GM23338 (cell line): ENCODE measurements around the gene ADGRV1. TPM values are rescaled to one million over a fixed set of nuclear protein-coding genes. Genes with fewer than 3 reads are reported as not detected.

Experiments used
- ATAC-seq: fragments of 200-7000 bp; cut with Tn5 transposase; 3 replicates; pipeline ENCODE4 v1.9.1; 2020
- DNase-seq: peaks from one replicate; pipeline ENCODE4 v3.0.0-alpha.2; 2015; ENCODE audit warnings: low spot score
- H2AFZ ChIP-seq: fragments of 200-600 bp; sonication (generic); 2 replicates; pipeline ENCODE4 v1.8.0; 2016; ENCODE audit warnings: antibody characterized with exemption, mild to moderate bottlenecking, moderate library complexity
- H3F3A ChIP-seq: fragments of 200-600 bp; sonication (generic); replicated peaks from 2 replicates; pipeline ENCODE4 v1.8.0; 2017; ENCODE audit warnings: antibody characterized with exemption, mixed run types, low read depth
- H3K27ac ChIP-seq: fragments of 200-600 bp; sonication (generic); 2 replicates; pipeline ENCODE4 v1.6.1; 2016; ENCODE audit warnings: low read depth
- H3K27me3 ChIP-seq: fragments of 200-600 bp; sonication (generic); 2 replicates; pipeline ENCODE4 v1.8.0; 2016; ENCODE audit warnings: mild to moderate bottlenecking, mixed run types, moderate library complexity; ENCODE audit not compliant: insufficient read depth
- H3K36me3 ChIP-seq: fragments of 200-600 bp; sonication (generic); 2 replicates; pipeline ENCODE4 v1.8.0; 2016; ENCODE audit warnings: mild to moderate bottlenecking; ENCODE audit not compliant: insufficient read depth
- H3K4me1 ChIP-seq: fragments of 200-600 bp; sonication (generic); 2 replicates; pipeline ENCODE4 v1.8.0; 2016; ENCODE audit warnings: mild to moderate bottlenecking, moderate library complexity; ENCODE audit not compliant: insufficient read depth
- H3K4me2 ChIP-seq: fragments of 200-600 bp; sonication (generic); 2 replicates; pipeline ENCODE4 v1.7.1; 2017; ENCODE audit warnings: mixed run types
- H3K4me3 ChIP-seq: fragments of 200-600 bp; sonication (generic); 2 replicates; pipeline ENCODE4 v1.6.1; 2016; ENCODE audit warnings: mixed run types
- H3K79me2 ChIP-seq: fragments of 200-600 bp; sonication (generic); replicated peaks from 2 replicates; pipeline ENCODE4 v1.8.0; 2017; ENCODE audit warnings: mild to moderate bottlenecking; ENCODE audit not compliant: insufficient read depth
- H3K9me2 ChIP-seq: fragments of 200-600 bp; sonication (generic); 2 replicates; pipeline ENCODE4 v1.8.0; 2017; ENCODE audit not compliant: insufficient read depth
- H4K20me1 ChIP-seq: fragments of 200-600 bp; sonication (generic); replicated peaks from 2 replicates; pipeline ENCODE4 v1.8.0; 2017; ENCODE audit warnings: mild to moderate bottlenecking; ENCODE audit not compliant: insufficient read depth
- H3K27ac Mint-ChIP-seq: 2 replicates; pipeline ENCODE4 v1.8.0; 2020; ENCODE audit warnings: inconsistent platforms, mild to moderate bottlenecking, moderate library complexity, mixed read lengths
- H3K27me3 Mint-ChIP-seq: 3 replicates; pipeline ENCODE4 v1.8.0; 2022; ENCODE audit warnings: low read depth, mild to moderate bottlenecking, moderate library complexity, mixed read lengths, inconsistent platforms; ENCODE audit not compliant: insufficient read depth, poor library complexity
- H3K36me3 Mint-ChIP-seq: 3 replicates; pipeline ENCODE4 v1.8.0; 2021; ENCODE audit warnings: low read depth, mild to moderate bottlenecking, inconsistent platforms, moderate library complexity, mixed read lengths
- H3K4me1 Mint-ChIP-seq: 3 replicates; pipeline ENCODE4 v1.8.0; 2020; ENCODE audit warnings: mild to moderate bottlenecking, inconsistent platforms, mixed read lengths
- H3K4me3 Mint-ChIP-seq: 3 replicates; pipeline ENCODE4 v1.8.0; 2021; ENCODE audit warnings: moderate library complexity, mild to moderate bottlenecking, inconsistent platforms, mixed read lengths
- H3K9me3 Mint-ChIP-seq: 3 replicates; pipeline ENCODE4 v1.8.0; 2020; ENCODE audit warnings: moderate library complexity, mild to moderate bottlenecking, inconsistent platforms, mixed read lengths
- CTCF ChIP-seq, 2 experiments: fragments of 200-600 bp in 1 of 2; sonication (generic) in 1 of 2; conservative IDR thresholded peaks; 2 replicates each; pipeline versions ENCODE4 v1.5.1 to v1.6.1; 2016 to 2017; ENCODE audit warnings: antibody characterized with exemption in 2 of 2, low read depth in 2 of 2, mild to moderate bottlenecking in 2 of 2, moderate library complexity in 1 of 2
- STAT1 ChIP-seq: IDR thresholded peaks from one replicate; pipeline ENCODE4 v1.6.1; 2016; ENCODE audit warnings: antibody characterized with exemption; ENCODE audit not compliant: unreplicated experiment
- ZNF462 ChIP-seq: fragments of 250-450 bp; sonication (Bioruptor Pico); IDR thresholded peaks from 2 replicates; pipeline ENCODE4 v1.5.0; 2020; ENCODE audit warnings: mild to moderate bottlenecking, moderate library complexity
- polyA plus RNA-seq: library from polyadenylated mRNA; unstranded; fragments of >200 nt; fragmentation: Nextera tagmentation; extraction: Ambion mirVana; gene quantifications from 2 replicates; pipeline ENCODE4 v1.2.1, GENCODE V29; 2016
- total RNA-seq: library from RNA; depleted of rRNA; stranded (reverse); fragments of >200 nt; shearing (Covaris generic); gene quantifications from 2 replicates; pipeline ENCODE4 v1.2.3, GENCODE V29; 2014

ADGRV1 gene
- total and polyA plus RNA-seq, 2 experiments from 2014 or later, result 46.1 to 149 TPM

GRCh38 chr5:90861843-90862586 lies 303.4 kb downstream of the ADGRV1 start:
- H3K36me3 Mint-ChIP-seq, result peaks cover 4% of the 10 kb centered on the region; the same call in 1 of the 3 replicates
- Histone ChIP-seq H3K27ac (no peak overlapping the region), H3K4me3 (no peak overlapping the region), H3K9me2 (no peaks in the 10 kb centered on the region), H2AFZ (no peak overlapping the region), H3K4me2 (no peak overlapping the region), H3K36me3 (peaks cover 6% of the 10 kb centered on the region; the same call in 1 of the 2 replicates), H3F3A (no peaks in the 10 kb centered on the region), H3K4me1 (no peaks in the 10 kb centered on the region), H4K20me1 (no peaks in the 10 kb centered on the region), H3K27me3 (no peaks in the 10 kb centered on the region), H3K79me2 (no peaks in the 10 kb centered on the region)
- ATAC-seq, result no peak
- DNase-seq, result no peak
- no peak for TF ChIP-seq STAT1
- no peak for TF ChIP-seq ZNF462 (CRISPR knock-in tag)
- peak; percentile 14 to 36; a peak in 2 of 4 replicates for TF ChIP-seq CTCF (conservative IDR thresholded peaks at IDR 0.05; ENCODE audit: low read depth in 2 of 2)
- H3K9me3 Mint-ChIP-seq, result no peaks in the 10 kb centered on the region
- H3K4me1 Mint-ChIP-seq, result no peaks in the 10 kb centered on the region
- no peaks in the 10 kb centered on the region for H3K27me3 Mint-ChIP-seq
- H3K27ac Mint-ChIP-seq, result peak overlapping the region; percentile 82; the same call in 1 of the 2 replicates
- no peak overlapping the region for H3K4me3 Mint-ChIP-seq
